ENCODE measurements around the gene RLIM.
A peak's percentile ranks its signal among the peaks of the same experiment; 100 is the strongest.

RLIM gene

GRCh38 chrX:74545880-74546523 lies 68.4 kb downstream of the RLIM start:
- TF ChIP-seq CTBP1 (IDR thresholded peaks at IDR 0.05; ENCODE audit: borderline replicate concordance): no peak
- TF ChIP-seq ZNF384 (IDR thresholded peaks at IDR 0.05): no peak
- no peak for TF ChIP-seq LEF1 (IDR thresholded peaks at IDR 0.05; ENCODE audit: borderline replicate concordance)
- no peak for TF ChIP-seq FOXM1 (IDR thresholded peaks at IDR 0.05; ENCODE audit: borderline replicate concordance)
- no peak for TF ChIP-seq SUZ12 (IDR thresholded peaks at IDR 0.05)
- TF ChIP-seq NFRKB (IDR thresholded peaks at IDR 0.05): no peak
- ChIA-PET CTCF (no interaction called here), POLR2A (no interaction called here)
- no peak for DNase-seq (ENCODE audit: extremely low spot score)

DNA sequence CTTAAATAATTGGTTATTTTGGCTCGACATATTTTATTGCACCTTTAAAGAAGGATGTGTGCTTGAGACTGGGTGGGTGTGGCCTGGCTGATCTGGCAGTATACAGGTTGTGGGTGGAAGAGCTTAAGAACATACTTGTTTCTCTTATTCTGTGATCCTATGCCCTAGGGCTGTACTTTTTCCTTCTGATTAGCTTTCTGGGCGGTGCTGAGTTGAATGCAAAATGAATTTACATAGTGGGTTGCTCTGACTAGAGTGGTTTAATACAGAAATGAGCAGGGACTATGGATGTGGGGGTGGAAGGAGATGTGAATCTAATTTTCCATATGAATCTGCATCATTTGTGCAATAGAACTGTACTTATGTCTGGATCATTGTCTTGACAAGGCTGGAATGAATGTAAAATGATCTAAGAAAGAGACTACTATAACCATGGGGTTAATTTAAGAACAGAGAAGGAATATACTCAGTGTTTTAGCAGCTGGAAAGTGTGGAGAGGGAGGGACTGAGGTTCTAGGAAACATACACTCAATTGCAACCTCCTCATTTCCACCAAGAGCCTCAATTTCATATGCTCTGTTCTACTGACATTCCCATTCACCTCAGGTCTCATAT lies 73.7 kb downstream of the RLIM start:
- ChIA-PET CTCF (interaction anchor here (0.6 kb wide), 1 partner anchor 99 kb away, joined by 3 read pairs; no protein-coding TSS in a partner anchor), POLR2A (no interaction called here)
- TF ChIP-seq PKNOX1 (IDR thresholded peaks at IDR 0.05): no peak
- TF ChIP-seq ELF4 (IDR thresholded peaks at IDR 0.05): no peak
- no peak for TF ChIP-seq SUZ12 (IDR thresholded peaks at IDR 0.05)
- TF ChIP-seq TARDBP (IDR thresholded peaks at IDR 0.05): no peak
- no peak for DNase-seq (ENCODE audit: extremely low spot score)

- CTCF ChIA-PET: interaction anchor here (1.1 kb wide), 1 partner anchor 165 kb away, joined by 3 read pairs; no protein-coding TSS in a partner anchor
- no peak for DNase-seq (ENCODE audit: extremely low spot score)
- POLR2A ChIA-PET: interaction anchor here (1.5 kb wide), 2 partner anchors 78 to 116 kb away, joined by 3 to 6 read pairs; partner anchors contain the start of genes RLIM and SLC16A2
- TF ChIP-seq ELF4 (IDR thresholded peaks at IDR 0.05) (no peak), L3MBTL2 (conservative IDR thresholded peaks at IDR 0.05) (0 out of 2 replicates have a peak, but pooled peaks have one; percentile 35), CTBP1 (IDR thresholded peaks at IDR 0.05; ENCODE audit: borderline replicate concordance) (no peak)
These were observed 77.5 kb downstream of the RLIM start for GRCh38 chrX:74536832-74537371.

DNA sequence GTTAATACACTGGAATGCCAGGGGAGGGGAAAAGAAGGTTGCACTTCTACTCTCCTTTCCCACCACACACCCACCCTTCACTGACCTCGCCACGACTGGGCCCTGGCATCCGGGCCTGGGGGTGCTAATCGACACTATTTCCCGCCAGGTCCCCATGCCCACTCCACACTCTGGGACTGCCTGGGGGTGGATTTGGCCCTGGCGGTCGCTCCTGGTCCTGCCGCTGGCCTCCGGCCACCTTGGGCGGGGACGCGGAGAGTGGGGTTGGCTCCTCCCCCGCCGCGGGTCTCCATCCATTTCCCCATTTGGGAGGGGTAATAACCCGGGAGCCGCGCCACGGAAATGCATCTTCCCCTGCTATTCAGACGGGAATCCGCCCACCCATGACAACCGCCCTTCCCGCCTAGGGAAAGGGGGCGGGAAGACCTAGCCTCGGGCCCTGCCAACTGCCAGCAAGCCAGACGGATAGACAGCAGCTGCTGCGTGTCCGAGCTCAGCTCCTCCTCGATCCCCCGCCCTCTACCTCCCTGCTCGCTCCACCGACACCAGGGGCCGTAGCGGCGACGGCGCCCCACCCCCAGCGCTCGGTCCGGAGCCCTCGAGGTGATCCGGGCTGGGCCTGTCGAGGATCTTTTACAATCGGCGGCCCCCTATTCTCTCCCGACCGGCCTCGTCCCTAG lies 78.1 kb downstream of the RLIM start:
- peak; percentile 66 for DNase-seq (ENCODE audit: extremely low spot score)
- TF ChIP-seq ZNF384 (IDR thresholded peaks at IDR 0.05): no peak
- peak; percentile 87 for TF ChIP-seq PKNOX1 (IDR thresholded peaks at IDR 0.05)
- TF ChIP-seq L3MBTL2 (conservative IDR thresholded peaks at IDR 0.05): peak; percentile 76
- ChIA-PET CTCF (interaction anchor here (1.1 kb wide), 1 partner anchor 164 kb away, joined by 3 read pairs; no protein-coding TSS in a partner anchor), POLR2A (interaction anchor here (0.6 to 1.5 kb wide), 4 partner anchors 11 to 232 kb away, joined by 3 to 6 read pairs (median 3); partner anchors contain the start of genes RLIM and SLC16A2)

- peak; percentile 60 for DNase-seq (ENCODE audit: extremely low spot score)
These were observed 78.8 kb downstream of the RLIM start for GRCh38 chrX:74535408-74536151.

More at GRCh38 chrX:74535408-74536151, 78.8 kb downstream of the RLIM start:
- CTCF ChIA-PET: interaction anchor here (0.8 to 2.0 kb wide), 3 partner anchors 10 to 43 kb away, joined by 5 to 7 read pairs (median 7); no protein-coding TSS in a partner anchor
- POLR2A ChIA-PET: interaction anchor here (0.6 to 1.5 kb wide), 5 partner anchors 12 to 243 kb away, joined by 3 to 6 read pairs (median 3); partner anchors contain the start of genes RLIM and SLC16A2
- no peak for TF ChIP-seq SP1 (IDR thresholded peaks at IDR 0.05)
- no peak for TF ChIP-seq SUZ12 (IDR thresholded peaks at IDR 0.05)
- peak; percentile 42; the same call in 1 of the 2 replicates for TF ChIP-seq PKNOX1 (IDR thresholded peaks at IDR 0.05)

Data from HEK293T (cell line).